AG04450 (cell line): ENCODE measurements around the gene MAB21L3. TPM values are rescaled to one million over a fixed set of nuclear protein-coding genes. Genes with fewer than 3 reads are reported as not detected.

Experiments
- CTCF ChIA-PET: fragments of 300-600, 350-600 bp; formaldehyde crosslinking; extraction: SDS; loops from one replicate; lab custom pipeline; 2022; ENCODE audit warnings: antibody characterized with exemption, inconsistent platforms; lab: Charles Lee
- POLR2A ChIA-PET: fragments of 350-600 bp; formaldehyde crosslinking; extraction: SDS; loops from one replicate; lab custom pipeline; 2021; ENCODE audit warnings: antibody characterized with exemption, inconsistent platforms; lab: Yijun Ruan, JAX
- DNase-seq: peaks from one replicate; pipeline ENCODE4 v3.0.0-alpha.2; 2011; ENCODE audit warnings: low read depth, low spot score
- H3K27ac ChIP-seq: one replicate; pipeline ENCODE4 v1.5.1; 2012; ENCODE audit warnings: low read depth, low read length, control low read depth
- H3K27me3 ChIP-seq: one replicate; pipeline ENCODE4 v1.6.0; 2012; ENCODE audit warnings: low read length; ENCODE audit not compliant: control insufficient read depth, insufficient read depth
- H3K4me3 ChIP-seq: 2 replicates; pipeline ENCODE4 v1.5.1; 2011; ENCODE audit warnings: mild to moderate bottlenecking, low read depth, low read length, control low read depth
- H3K9me3 ChIP-seq: 2 replicates; pipeline ENCODE4 v1.5.1; 2012; ENCODE audit warnings: low read length; ENCODE audit not compliant: control insufficient read depth, insufficient read depth
- CTCF ChIP-seq: IDR thresholded peaks from 2 replicates; pipeline ENCODE4 v1.5.1; 2011; ENCODE audit warnings: low read depth, low read length, control low read depth, inconsistent platforms
- polyA plus RNA-seq: library from polyadenylated mRNA; depleted of rRNA; stranded (reverse); fragments of >200 nt; gene quantifications from 2 replicates; pipeline ENCODE4 v1.2.3, GENCODE V29; 2011

MAB21L3 gene
- polyA plus RNA-seq, 1 experiment, result not detected

GRCh38 chr1:116113615-116114014, 2.4 kb downstream of the MAB21L3 start:
- Histone ChIP-seq H3K27ac (no peak overlapping the region), H3K27me3 (no peaks in the 10 kb centered on the region), H3K9me3 (no peaks in the 10 kb centered on the region), H3K4me3 (no peak overlapping the region)
- DNase-seq, result no peak
- ChIA-PET POLR2A (no interaction called here), CTCF (interaction anchor here (1.2 kb wide), 1 partner anchor 372 kb away, joined by 7 read pairs; no protein-coding TSS in a partner anchor)
- no peak for TF ChIP-seq CTCF

GRCh38 chr1:116115476-116116439, 4.6 kb downstream of the MAB21L3 start:
- H3K27ac ChIP-seq, result no peak overlapping the region
- ChIA-PET CTCF (no interaction called here), POLR2A (no interaction called here)
- H3K9me3 ChIP-seq, result no peaks in the 10 kb centered on the region
- H3K4me3 ChIP-seq, result no peak overlapping the region
- H3K27me3 ChIP-seq, result no peaks in the 10 kb centered on the region
- TF ChIP-seq CTCF, result no peak
- no peak for DNase-seq

DNA sequence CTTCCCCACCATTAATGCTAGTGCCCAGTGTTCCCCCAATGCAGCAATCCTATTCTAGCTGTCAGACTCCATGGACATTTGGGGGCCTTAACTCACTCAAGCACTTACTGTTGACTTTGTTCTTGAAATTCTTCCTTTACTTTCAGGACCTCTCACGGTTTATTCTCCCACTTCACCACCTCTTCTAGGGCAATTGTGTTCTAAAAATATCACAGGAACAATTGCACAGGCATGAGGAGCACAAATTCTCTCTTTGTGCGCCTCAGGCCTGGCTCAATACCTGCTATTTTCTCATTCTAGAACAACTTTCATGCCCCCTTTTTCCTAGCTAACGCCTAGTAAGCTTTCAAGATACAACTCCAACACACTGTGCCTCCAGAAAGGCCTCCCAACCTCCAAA, 7.3 kb downstream of the MAB21L3 start:
- Histone ChIP-seq H3K9me3 (no peaks in the 10 kb centered on the region), H3K27ac (no peak overlapping the region), H3K4me3 (no peak overlapping the region), H3K27me3 (no peaks in the 10 kb centered on the region)
- ChIA-PET POLR2A (no interaction called here), CTCF (no interaction called here)
- no peak for TF ChIP-seq CTCF
- DNase-seq, result no peak

DNA sequence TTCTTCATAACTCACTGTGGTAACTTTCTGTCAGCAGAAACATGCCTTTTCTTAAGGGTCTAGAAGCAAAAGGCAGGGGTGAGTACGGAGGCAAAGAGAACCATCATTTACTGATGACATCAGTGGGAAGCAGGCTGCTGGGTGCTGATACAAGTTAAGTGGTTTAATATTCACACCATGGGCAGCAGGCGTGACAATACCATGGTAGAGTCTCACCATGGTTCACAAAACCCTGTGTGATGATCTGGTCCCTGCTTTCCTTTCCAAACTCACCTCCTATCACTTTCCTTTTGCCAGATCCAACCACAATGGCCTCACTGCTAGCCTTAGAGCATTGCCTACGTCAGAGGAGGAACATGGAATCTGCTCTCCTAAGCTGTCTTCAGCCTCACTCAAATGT, 8.7 kb downstream of the MAB21L3 start:
- POLR2A ChIA-PET, result no interaction called here
- no peak for TF ChIP-seq CTCF
- CTCF ChIA-PET, result no interaction called here

More for the DNA sequence above, 8.7 kb downstream of the MAB21L3 start:
- Histone ChIP-seq H3K27me3 (no peaks in the 10 kb centered on the region), H3K4me3 (no peak overlapping the region), H3K27ac (no peak overlapping the region), H3K9me3 (no peaks in the 10 kb centered on the region; the same call in 1 of the 2 replicates)
- no peak for DNase-seq
